A172 (cell line): ENCODE data around the gene RAB37. TPM values are rescaled to one million over a fixed set of nuclear protein-coding genes. Genes with fewer than 3 reads are reported as not detected.

Source experiments
- total RNA-seq: library from RNA; depleted of rRNA; stranded (reverse); fragments of >200 nt; shearing (Covaris generic); gene quantifications from 2 replicates; pipeline ENCODE4 v1.2.3, GENCODE V29; 2014; rRNA removed

RAB37 gene
- total RNA-seq, 1 experiment from 2014 or later = not detected

Other genes with a start within 250 kb of the RAB37 start
- gene CD300LB, start 205.8 kb upstream of the RAB37 start, total RNA-seq = not detected in 2 replicates
- 0.45 and 0.46 TPM in 2 replicates for gene CD300C, start 191.1 kb upstream of the RAB37 start, total RNA-seq
- not detected in 2 replicates for gene CD300H, start 169.7 kb upstream of the RAB37 start, total RNA-seq
- not detected in 2 replicates for gene CD300LD, start 145.0 kb upstream of the RAB37 start, total RNA-seq
- not detected in 2 replicates for gene CD300E, start 113.5 kb upstream of the RAB37 start, total RNA-seq
- not detected in 2 replicates for gene CD300LF, start 24.3 kb upstream of the RAB37 start, total RNA-seq
- gene NHERF1, start 11.4 kb downstream of the RAB37 start, total RNA-seq = 205 and 246 TPM in 2 replicates
- 22.8 and 32.5 TPM in 2 replicates for gene NAT9, start 39.1 kb downstream of the RAB37 start, total RNA-seq
- gene GRIN2C, start 122.6 kb downstream of the RAB37 start, total RNA-seq = 0.05 and 0.69 TPM in 2 replicates
- gene FDXR, start 135.7 kb downstream of the RAB37 start, total RNA-seq = 35.9 and 44.1 TPM in 2 replicates
- gene FADS6, start 156.4 kb downstream of the RAB37 start, total RNA-seq = not detected in 2 replicates
- gene USH1G, start 186.0 kb downstream of the RAB37 start, total RNA-seq = 0.28 TPM in 1 of 2 replicates, not detected in the other
- gene OTOP2, start 187.0 kb downstream of the RAB37 start, total RNA-seq = not detected in 2 replicates
- not detected in 2 replicates for gene OTOP3, start 198.6 kb downstream of the RAB37 start, total RNA-seq
- 0.65 and 2.7 TPM in 2 replicates for gene HID1, start 235.5 kb downstream of the RAB37 start, total RNA-seq